PC-9 (cell line): Measurements from ENCODE around the gene PDE1C.

ENCODE experiments used
- CTCF ChIP-seq: fragments of 200-600 bp; sonication (generic); conservative IDR thresholded peaks from 2 replicates; pipeline ENCODE4 v1.6.1; 2017; ENCODE audit warnings: mixed run types, antibody characterized with exemption, mild to moderate bottlenecking, moderate library complexity
- EZH2 ChIP-seq: fragments of 200-600 bp; sonication (generic); IDR thresholded peaks from 2 replicates; pipeline ENCODE4 v1.8.0; 2017; ENCODE audit warnings: antibody characterized with exemption, low read depth

GRCh38 chr7:32018845-32019578 lies 51.2 kb downstream of the PDE1C start:
- TF ChIP-seq CTCF (no peak), EZH2 (no peak)
